HepG2 (cell line): Measurements from ENCODE around the gene CHD9NB. TPM values are rescaled to one million over a fixed set of nuclear protein-coding genes. Genes with fewer than 3 reads are reported as not detected.

Source experiments
- ATAC-seq: fragments of 200-7000 bp; cut with Tn5 transposase; 3 replicates; pipeline ENCODE4 v1.9.1; 2020; ENCODE audit warnings: mild to moderate bottlenecking, moderate library complexity
- BruUV-seq: library from RNA; stranded (reverse); fragments of 400-500 nt; replicated peaks from 2 replicates; lab custom pipeline; 2021; lab: Mats Ljungman, UMichigan
- CTCF ChIA-PET: fragments of 300-600 bp; formaldehyde crosslinking; extraction: SDS; loops from one replicate; lab custom pipeline; 2021; ENCODE audit warnings: low total read pairs, inconsistent platforms, low intra/inter-chr PET ratio; lab: Yijun Ruan, JAX
- POLR2A ChIA-PET: fragments of 350-600 bp; sonication (Branson Sonifier 250); formaldehyde crosslinking; loops from one replicate; lab custom pipeline; 2020; ENCODE audit warnings: antibody characterized with exemption, inconsistent platforms; lab: Yijun Ruan, JAX
- DNase-seq: peaks from one replicate; pipeline ENCODE4 v3.0.0-alpha.2; 2015; ENCODE audit warnings: low spot score
- FAIRE-seq: peaks from 3 replicates; lab custom pipeline; 2011; peaks lifted over from hg19 to GRCh38; lab: Jason Lieb, UNC
- H2AFZ ChIP-seq: one replicate; pipeline ENCODE4 v1.6.1; 2011; ENCODE audit warnings: low read length, inconsistent platforms
- H3K27ac ChIP-seq: fragments of 300-600 bp; 3 replicates; pipeline ENCODE4 v1.8.0; 2011; ENCODE audit warnings: mixed run types, mild to moderate bottlenecking, mixed read lengths, low read length, inconsistent platforms; ENCODE audit not compliant: insufficient read depth; ENCODE audit errors: extremely low read length
- H3K27me3 ChIP-seq, 2 experiments: fragments of 200-600 bp in 1 of 2; 2 replicates in 1 of 2; 3 replicates in 1 of 2; pipeline versions ENCODE4 v1.6.0 to v1.8.0; 2011; ENCODE audit warnings: low read length in 2 of 2, mild to moderate bottlenecking in 2 of 2, moderate library complexity in 2 of 2, inconsistent platforms in 1 of 2; ENCODE audit not compliant: insufficient read depth in 2 of 2, control insufficient read depth in 1 of 2
- H3K36me3 ChIP-seq, 2 experiments: fragments of 200-600 bp in 1 of 2; replicated peaks in 1 of 2; 2 replicates in 1 of 2; 3 replicates in 1 of 2; pipeline versions ENCODE4 v1.5.1 to v1.8.0; 2011; ENCODE audit warnings: low read length in 2 of 2, inconsistent platforms in 1 of 2; ENCODE audit not compliant: insufficient read depth in 2 of 2, control insufficient read depth in 1 of 2
- H3K4me1 ChIP-seq: 2 replicates; pipeline ENCODE4 v1.5.1; 2012; ENCODE audit warnings: low read length, inconsistent platforms; ENCODE audit not compliant: insufficient read depth
- H3K4me2 ChIP-seq: 2 replicates; pipeline ENCODE4 v1.6.0; 2011; ENCODE audit warnings: low read depth, low read length, inconsistent platforms
- H3K4me3 ChIP-seq, 3 experiments: fragments of 200-600 bp in 1 of 3; sonication (generic), shearing (Covaris generic) in 1 of 3; replicated peaks in 1 of 3; 2 replicates each; pipeline ENCODE4 v1.5.1; 2011 to 2016; ENCODE audit warnings: low read length in 3 of 3, inconsistent platforms in 2 of 3, low read depth in 2 of 3, mild to moderate bottlenecking in 2 of 3, control low read depth in 1 of 3, mixed read lengths in 1 of 3; ENCODE audit not compliant: insufficient read depth in 1 of 3
- H3K79me2 ChIP-seq: one replicate; pipeline ENCODE4 v1.6.1; 2011; ENCODE audit warnings: low read length, inconsistent platforms; ENCODE audit not compliant: insufficient read depth
- H3K9ac ChIP-seq: 2 replicates; pipeline ENCODE4 v1.6.0; 2011; ENCODE audit warnings: mild to moderate bottlenecking, low read depth, low read length, inconsistent platforms; ENCODE audit not compliant: insufficient read depth
- H3K9me3 ChIP-seq: 2 replicates; pipeline ENCODE4 v1.5.1; 2012; ENCODE audit warnings: mild to moderate bottlenecking, low read length
- H4K20me1 ChIP-seq: 2 replicates; pipeline ENCODE4 v1.6.0; 2011; ENCODE audit warnings: inconsistent platforms, mild to moderate bottlenecking, low read length, moderate library complexity; ENCODE audit not compliant: insufficient read depth
- ELF3 ChIP-seq: IDR thresholded peaks from 2 replicates; pipeline ENCODE4 v1.6.1; 2016; ENCODE audit warnings: missing genetic modification reagents, missing compliant biosample characterization
- FOSL2 ChIP-seq: sonication (generic); formaldehyde crosslinking; IDR thresholded peaks from 2 replicates; pipeline ENCODE4 v1.4.0; 2020; ENCODE audit warnings: missing genetic modification reagents
- FOXP1 ChIP-seq, 2 experiments: fragments of 450-650 bp in 1 of 2; IDR thresholded peaks; 2 replicates each; pipeline ENCODE4 v1.6.1; 2017 to 2018; ENCODE audit warnings: antibody characterized with exemption in 1 of 2
- IKZF5 ChIP-seq: IDR thresholded peaks from 2 replicates; pipeline ENCODE4 v1.6.1; 2018; ENCODE audit warnings: missing genetic modification reagents, mild to moderate bottlenecking, missing compliant biosample characterization
- PHF21A ChIP-seq: sonication (generic); formaldehyde crosslinking; IDR thresholded peaks from 2 replicates; pipeline ENCODE4 v1.5.0; 2020; ENCODE audit warnings: mild to moderate bottlenecking, missing genetic modification reagents
- PHF5A ChIP-seq: IDR thresholded peaks from one replicate; pipeline ENCODE4 v1.6.1; 2018; ENCODE audit warnings: low read depth, missing genetic modification reagents; ENCODE audit not compliant: unreplicated experiment
- ZBTB20 ChIP-seq: sonication (generic); formaldehyde crosslinking; IDR thresholded peaks from 2 replicates; pipeline ENCODE4 v1.8.1; 2023; ENCODE audit warnings: missing genetic modification reagents, low read depth, mild to moderate bottlenecking, borderline replicate concordance
- ZKSCAN5 ChIP-seq: sonication (generic); formaldehyde crosslinking; IDR thresholded peaks from 2 replicates; pipeline ENCODE4 v1.5.1; 2020; ENCODE audit warnings: mild to moderate bottlenecking, missing genetic modification reagents
- ZNF225 ChIP-seq: sonication (generic); formaldehyde crosslinking; IDR thresholded peaks from 2 replicates; pipeline ENCODE4 v1.4.0; 2020; ENCODE audit warnings: mild to moderate bottlenecking, missing genetic modification reagents
- ZNF598 ChIP-seq: sonication (generic); formaldehyde crosslinking; IDR thresholded peaks from 2 replicates; pipeline ENCODE4 v1.5.1; 2020; ENCODE audit warnings: mild to moderate bottlenecking, missing genetic modification reagents, borderline replicate concordance
- ZNF629 ChIP-seq: sonication (generic); formaldehyde crosslinking; conservative IDR thresholded peaks from 2 replicates; pipeline ENCODE4 v1.5.0; 2020; ENCODE audit warnings: missing genetic modification reagents
- ZNF772 ChIP-seq: sonication (generic); formaldehyde crosslinking; IDR thresholded peaks from 2 replicates; pipeline ENCODE4 v1.5.0; 2020; ENCODE audit warnings: mild to moderate bottlenecking, missing genetic modification reagents
- ZNF776 ChIP-seq: sonication (generic); formaldehyde crosslinking; IDR thresholded peaks from 2 replicates; pipeline ENCODE4 v1.4.0; 2020; ENCODE audit warnings: mild to moderate bottlenecking, missing genetic modification reagents
- WGBS: methylation state at CpG from one replicate; pipeline ENCODE4 v1.1.6; 2017; ENCODE audit warnings: low lambda C conversion rate; 5-methylcytosine and 5-hydroxymethylcytosine counted together
- in situ Hi-C: cut with HindIII; loops from 2 replicates; pipeline ENCODE4 v1.10.0; 2017; ENCODE audit warnings: low pct_unique_long_range_greater_than_20kb; ENCODE audit not compliant: extremely low pct_ligation_motif_present
- intact Hi-C: fragments of 100-400 bp; cut with micrococcal nuclease; formaldehyde crosslinking; loops from one replicate; pipeline ENCODE4 v1.10.0; 2022; ENCODE audit not compliant: unreplicated experiment
- polyA plus RNA-seq, 8 experiments: library from polyadenylated mRNA; depleted of rRNA in 3 of 8; stranded (reverse) in 7 of 8; unstranded in 1 of 8; fragments of >200 nt; fragmentation: Illumina TruSeq in 4 of 8; extraction: Trizol in 4 of 8; gene quantifications; 2 replicates each; pipeline versions ENCODE4 v1.2.1 to v1.2.3, GENCODE V29; 2011 to 2016; ENCODE audit warnings: low read depth in 4 of 8, missing spikeins in 1 of 8, mixed read lengths in 1 of 8; ENCODE audit not compliant: insufficient read depth in 1 of 8
- total RNA-seq, 5 experiments: library from RNA; depleted of rRNA; stranded (reverse); fragments of >200 nt; fragmentation: Illumina TruSeq; extraction: Trizol; gene quantifications; 2 replicates each; pipeline ENCODE4 v1.2.3, GENCODE V29; 2016; ENCODE audit warnings: low read depth in 1 of 5

Gene CHD9NB
- total and polyA plus RNA-seq, 2 of the 13 experiments (the other 11 are each of a cell fraction or from before 2014, with no cell fraction given): 0.17 to 0.18 TPM

GRCh38 chr16:53045341-53046220 lies 7.1 kb downstream of the CHD9NB start:
- H3K9me3 ChIP-seq: no peaks in the 10 kb centered on the region
- no peak for ATAC-seq
- H3K27ac ChIP-seq: no peak overlapping the region
- H3K36me3 ChIP-seq: no peaks in the 10 kb centered on the region
- TF ChIP-seq ZKSCAN5 (CRISPR knock-in tag): no peak
- no peak for TF ChIP-seq ZNF225
- TF ChIP-seq ZNF629: peak; percentile 84
- TF ChIP-seq ZNF772: 0 out of 2 replicates have a peak, but pooled peaks have one; percentile 12
- peaks cover 89% of the 10 kb centered on the region for H3K4me1 ChIP-seq
- peaks cover 0 to 4% of the 10 kb centered on the region in 2 experiments; a peak in 1 of 5 replicates for H3K27me3 ChIP-seq
- ChIA-PET CTCF (no interaction called here), POLR2A (no interaction called here)
- no peak overlapping the region for H2AFZ ChIP-seq
- in situ Hi-C loops (no loop called here), intact Hi-C loops (no loop called here)
- no peaks in the 10 kb centered on the region for H3K79me2 ChIP-seq
- no peaks in the 10 kb centered on the region for H4K20me1 ChIP-seq
- WGBS: 2% methylated on average over 6 of the region's 6 CpGs
- H3K9ac ChIP-seq: 0 out of 2 replicates have a peak overlapping the region, but pooled peaks have one; percentile 18
- H3K4me3 ChIP-seq: peak overlapping the region in 1 of 3 experiments; percentile 11; a peak in 2 of 6 replicates
- peak overlapping the region; percentile 66 for H3K4me2 ChIP-seq
- no peak for FAIRE-seq
- BruUV-seq: no TSS peak
- no peak for DNase-seq

- Histone ChIP-seq H3K4me1 (peaks cover 82% of the 10 kb centered on the region), H3K9ac (peak overlapping the region; percentile 49; the same call in 1 of the 2 replicates), H3K27me3 (peaks cover 0 to 4% of the 10 kb centered on the region in 2 experiments; a peak in 1 of 5 replicates), H3K9me3 (no peaks in the 10 kb centered on the region), H3K27ac (no peak overlapping the region), H3K4me3 (peak overlapping the region in 1 of 3 experiments; percentile 49; a peak in 2 of 6 replicates), H3K36me3 (no peaks in the 10 kb centered on the region), H3K79me2 (no peaks in the 10 kb centered on the region), H4K20me1 (no peaks in the 10 kb centered on the region), H3K4me2 (peak overlapping the region; percentile 66), H2AFZ (peak overlapping the region; percentile 53)
- peak; percentile 12 for FAIRE-seq
- WGBS: 31% methylated on average over 10 of the region's 11 CpGs
- ChIA-PET POLR2A (interaction anchor here (0.6 kb wide), 1 partner anchor 8 kb away, joined by 4 read pairs; the partner anchor contains the start of gene CHD9NB), CTCF (no interaction called here)
- ATAC-seq: peak; percentile 65
- in situ Hi-C loops (no loop called here), intact Hi-C loops (no loop called here)
- BruUV-seq: no TSS peak
- DNase-seq: peak; percentile 68
- peak; percentile 9; the same call in 1 of the 2 replicates for TF ChIP-seq FOSL2 (CRISPR knock-in tag)
- peak; percentile 10; the same call in 1 of the 2 replicates for TF ChIP-seq ZBTB20 (CRISPR knock-in tag)
- TF ChIP-seq PHF5A (CRISPR knock-in tag): no peak
- no peak for TF ChIP-seq FOXP1 (IDR thresholded peaks at IDR 0.05)
- TF ChIP-seq FOXP1 (CRISPR knock-in tag; IDR thresholded peaks at IDR 0.05): peak; percentile 41; the same call in 1 of the 2 replicates
- TF ChIP-seq ELF3 (CRISPR knock-in tag): 0 out of 2 replicates have a peak, but pooled peaks have one; percentile 20
- TF ChIP-seq ZNF776 (CRISPR knock-in tag): no peak
- TF ChIP-seq ZNF598: no peak
- TF ChIP-seq PHF21A (CRISPR knock-in tag): 0 out of 2 replicates have a peak, but pooled peaks have one; percentile 29
- TF ChIP-seq IKZF5 (CRISPR knock-in tag): 0 out of 2 replicates have a peak, but pooled peaks have one; percentile 23
Measured at GRCh38 chr16:53043986-53044601, 8.6 kb downstream of the CHD9NB start.
